ENCODE data around the gene PRR32. TPM values are rescaled to one million over a fixed set of nuclear protein-coding genes. Genes with fewer than 3 reads are reported as not detected.

The PRR32 gene
- total RNA-seq, result not detected

GRCh38 chrX:126819429-126819828 lies at the start of gene PRR32:
TSS of gene PRR32 (plus strand) at chrX:126819729. CDS start at chrX:126819844, 115 bp downstream.

All from diencephalon (tissue), 1 donor.